ENCODE data around the gene ZKSCAN2. TPM values are rescaled to one million over a fixed set of nuclear protein-coding genes. Genes with fewer than 3 reads are reported as not detected.

Gene ZKSCAN2
- total and polyA plus RNA-seq, 2 of the 8 experiments (the other 6 are each of a cell fraction or from before 2014, with no cell fraction given), result 2.2 to 11.6 TPM

DNA sequence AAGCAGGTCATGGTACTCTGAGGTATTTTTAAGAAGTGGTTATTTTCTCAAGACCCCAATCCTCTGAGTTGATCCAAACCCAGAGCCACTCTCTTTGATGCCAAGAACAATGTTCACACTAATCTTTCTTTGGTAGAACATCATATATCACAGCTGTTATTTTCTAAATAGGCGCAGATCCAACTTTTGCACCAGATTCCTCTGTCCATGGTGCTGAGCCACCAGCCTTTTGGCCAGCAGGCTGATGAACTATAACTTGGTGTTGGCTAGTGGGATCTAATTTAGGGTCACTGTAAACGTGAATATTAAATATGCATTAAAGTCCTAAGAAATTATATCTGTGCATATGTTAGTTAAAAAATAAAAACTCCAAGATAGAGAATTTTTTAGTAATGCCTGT, 7.0 kb upstream of the ZKSCAN2 start:
- no peak overlapping the region for H2BK15ac ChIP-seq (ENCODE audit: low read length)
- no peaks in the 10 kb centered on the region for H3K9me3 ChIP-seq (ENCODE audit: insufficient read depth in 2 of 2, low read depth in 1 of 2, low read length in 1 of 2)
- no peak overlapping the region for H3K4ac ChIP-seq (replicated peaks; ENCODE audit: insufficient read length, low read depth, low read length)
- no peak overlapping the region for H2BK120ac ChIP-seq (replicated peaks; ENCODE audit: low read depth, low read length)
- no peak overlapping the region for H2BK5ac ChIP-seq (ENCODE audit: low read depth, low read length)
- no peak overlapping the region for H3K23ac ChIP-seq (ENCODE audit: insufficient read length)
- no peak overlapping the region for H4K91ac ChIP-seq (replicated peaks; ENCODE audit: insufficient read length, low read length)
- peaks cover 14 to 56% of the 10 kb centered on the region in 2 experiments for H3K79me2 ChIP-seq (ENCODE audit: control insufficient read depth in 1 of 2, insufficient read depth in 2 of 2, low read length in 2 of 2)
- H3K27me3 ChIP-seq (replicated peaks in 1 of 4; ENCODE audit: control insufficient read depth in 3 of 4, extremely low read depth in 1 of 4, insufficient read depth in 3 of 4, low read length in 3 of 4), result no peaks in the 10 kb centered on the region
- peaks cover 0 to 15% (median 2%) of the 10 kb centered on the region in 4 experiments; a peak in 4 of 8 replicates for H3K36me3 ChIP-seq (ENCODE audit: control insufficient read depth in 2 of 4, insufficient read depth in 4 of 4, low read length in 3 of 4)
- H3K56ac ChIP-seq (replicated peaks; ENCODE audit: insufficient read length, low read depth, low read length), result no peak overlapping the region
- no peaks in the 10 kb centered on the region for H3K4me1 ChIP-seq (replicated peaks in 1 of 4; ENCODE audit: control insufficient read depth in 3 of 4, insufficient read depth in 4 of 4, low read length in 3 of 4)
- no peak overlapping the region for H3K9ac ChIP-seq (replicated peaks in 1 of 4; ENCODE audit: extremely low read depth in 1 of 4, low read depth in 3 of 4, low read length in 3 of 4)
- no peak overlapping the region for H3K4me2 ChIP-seq (ENCODE audit: insufficient read depth in 1 of 2, low read depth in 2 of 2, low read length in 2 of 2)
- no peak for DNase-seq (ENCODE audit: low read depth in 1 of 2, low spot score in 2 of 2)
- no peak for FAIRE-seq
- no peak overlapping the region for H4K5ac ChIP-seq (ENCODE audit: insufficient read length, low read depth, low read length)
- CTCF ChIA-PET (ENCODE audit: partially characterized antibody), result no interaction called here
- H3K18ac ChIP-seq (ENCODE audit: extremely low read depth, low read length), result no peak overlapping the region
- H4K8ac ChIP-seq (ENCODE audit: extremely low read depth, insufficient read depth, low read length), result no peak overlapping the region
- no peak overlapping the region for H2BK20ac ChIP-seq (ENCODE audit: low read length)
- H2AK5ac ChIP-seq (ENCODE audit: low read depth, low read length), result no peak overlapping the region
- H3K79me1 ChIP-seq (ENCODE audit: low read depth, low read length), result peaks cover 18% of the 10 kb centered on the region
- H3K14ac ChIP-seq (ENCODE audit: insufficient read length), result no peak overlapping the region
- no peak overlapping the region for H2BK12ac ChIP-seq (ENCODE audit: low read depth, low read length)
- no peak for TF ChIP-seq POU5F1 (IDR thresholded peaks at IDR 0.05; ENCODE audit: low read depth, low read length)
- peaks cover 12% of the 10 kb centered on the region in 2 experiments for H4K20me1 ChIP-seq (replicated peaks in 1 of 2; ENCODE audit: control insufficient read depth in 1 of 2, insufficient read depth in 2 of 2, low read length in 2 of 2)
- POLR2A ChIA-PET (ENCODE audit: partially characterized antibody), result interaction anchor here (1.5 kb wide), 1 partner anchor 10 kb away, joined by 3 read pairs; no protein-coding TSS in a partner anchor
- no peak overlapping the region for H3K27ac ChIP-seq (ENCODE audit: low read depth, low read length)
- no peak overlapping the region for H2AFZ ChIP-seq (ENCODE audit: low read length)
- H3K23me2 ChIP-seq (ENCODE audit: low read depth, low read length), result no peaks in the 10 kb centered on the region
- 92% methylated on average over 2 of the region's 2 CpGs; no CpG with 5 or more reads in 1 of the 2 experiments for WGBS, 2 experiments (ENCODE audit: extremely low coverage in 1 of 2, insufficient coverage in 1 of 2, insufficient read length in 1 of 2, insufficient replicate concordance in 2 of 2, low coverage in 1 of 2, low lambda C conversion rate in 2 of 2, missing lambda C conversion rate in 1 of 2)
- no peak overlapping the region for H3K4me3 ChIP-seq (ENCODE audit: extremely low read depth in 1 of 4, insufficient read depth in 2 of 4, low read depth in 3 of 4, low read length in 4 of 4)

All from H1 (cell line).